Measurements from ENCODE around the gene INTS3.
"Not testable (repeated sequence)": the region's sequence is repeated elsewhere in the genome, so short reads cannot be mapped to it uniquely, and the experiment has no call there.

INTS3 gene

DNA sequence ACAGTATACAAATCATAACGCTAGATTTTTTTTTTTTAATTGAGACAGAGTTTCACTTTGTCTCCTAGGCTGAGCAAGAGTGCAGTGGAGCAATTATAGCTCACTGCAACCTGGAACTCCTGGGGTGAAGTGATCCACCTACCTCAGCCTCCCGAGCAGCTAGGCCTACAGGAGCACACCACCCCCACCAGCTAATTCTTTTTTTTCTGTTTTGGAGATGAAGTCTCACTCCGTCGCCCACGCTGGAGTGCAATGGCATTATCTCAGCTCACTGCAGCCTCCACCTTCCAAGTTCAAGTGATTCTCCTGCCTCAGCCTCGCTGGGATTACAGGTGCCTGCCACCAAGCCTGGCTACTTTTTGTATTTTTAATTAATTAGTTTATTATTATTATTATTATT, 28.1 kb upstream of the INTS3 start:
- no peak for DNase-seq

DNA sequence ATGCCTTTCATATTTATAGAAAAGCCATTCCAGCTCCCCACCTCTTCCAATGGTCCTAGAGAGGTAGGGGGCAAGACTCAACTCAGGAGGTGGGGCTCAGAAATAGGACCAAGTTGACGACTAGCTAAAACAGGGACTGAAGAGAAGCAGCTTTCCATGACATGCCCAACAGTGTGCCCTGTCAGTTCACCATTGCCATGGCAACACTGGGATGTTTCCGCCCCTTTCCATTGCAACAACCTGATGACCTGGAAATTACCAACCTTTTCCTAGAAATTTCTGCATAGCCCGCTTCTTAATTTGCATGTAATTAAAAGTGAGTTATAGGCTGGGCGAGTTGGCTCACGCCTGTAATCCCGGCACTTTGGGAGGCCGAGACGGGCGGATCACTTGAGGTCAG, 22.4 kb upstream of the INTS3 start:
- DNase-seq, result no peak

DNA sequence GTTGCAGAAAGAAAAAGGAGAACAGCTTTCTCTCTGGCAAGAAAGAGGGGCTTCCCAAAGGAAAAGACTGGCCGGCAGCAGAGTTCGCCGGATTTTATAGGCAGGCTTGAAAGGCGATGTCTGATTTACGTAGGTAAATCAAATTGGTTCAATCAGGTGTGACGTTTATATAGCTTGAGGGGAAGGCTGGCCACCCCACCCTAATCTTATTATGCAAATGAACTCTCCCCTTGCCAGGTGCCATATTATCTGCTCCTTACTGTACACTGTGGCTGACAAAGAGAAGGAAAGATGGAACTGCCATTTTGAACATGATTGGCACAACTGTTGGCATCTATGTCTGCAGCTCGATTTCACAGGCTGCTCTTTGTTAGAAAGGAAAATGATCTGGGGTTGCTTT, 16.8 kb upstream of the INTS3 start:
- no peak for DNase-seq

- DNase-seq, result not testable (repeated sequence)
Observed at GRCh38 chr1:153716211-153716610, 11.6 kb upstream of the INTS3 start.

DNA sequence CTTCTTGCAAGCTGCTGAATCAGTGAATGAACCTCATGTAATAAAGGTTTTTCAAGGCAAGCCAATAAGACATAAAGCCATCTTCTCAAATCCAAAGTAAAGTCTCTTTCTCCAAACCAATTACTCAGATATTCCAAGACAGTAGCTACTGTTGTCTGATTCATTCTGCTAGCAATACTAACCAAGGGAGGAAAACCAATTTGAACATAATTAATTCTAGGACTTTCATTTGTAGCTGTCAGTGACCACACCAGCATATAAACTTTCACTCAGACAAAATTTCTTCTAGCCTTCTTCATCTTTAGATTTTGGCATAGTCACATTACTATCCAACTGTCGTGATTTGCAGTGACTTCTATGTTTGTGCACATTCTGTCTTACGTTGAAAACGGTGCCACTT, 10.5 kb upstream of the INTS3 start:
- no peak for DNase-seq

- DNase-seq, result no peak
Observed at GRCh38 chr1:153723687-153724086, 4.2 kb upstream of the INTS3 start.

DNA sequence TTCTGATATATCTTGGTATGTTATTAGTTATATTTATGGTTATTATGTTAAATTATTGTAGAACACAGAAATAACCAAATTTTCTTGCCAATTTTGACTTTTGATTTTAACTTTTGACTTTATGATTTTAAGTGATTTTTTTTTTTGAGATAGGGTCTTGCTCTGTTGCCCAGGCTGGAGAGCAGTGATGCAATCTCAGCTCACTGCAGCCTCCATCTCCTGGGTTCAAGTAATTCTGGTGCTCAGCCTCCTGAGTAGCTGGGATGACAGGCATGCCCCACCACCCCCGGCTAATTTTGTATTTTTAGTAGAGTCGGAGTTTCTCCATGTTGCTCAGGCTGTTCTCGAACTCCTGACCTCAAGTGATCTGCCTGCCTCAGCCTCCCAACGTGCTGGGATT, 3.2 kb upstream of the INTS3 start:
- DNase-seq, result not testable (repeated sequence)

DNA sequence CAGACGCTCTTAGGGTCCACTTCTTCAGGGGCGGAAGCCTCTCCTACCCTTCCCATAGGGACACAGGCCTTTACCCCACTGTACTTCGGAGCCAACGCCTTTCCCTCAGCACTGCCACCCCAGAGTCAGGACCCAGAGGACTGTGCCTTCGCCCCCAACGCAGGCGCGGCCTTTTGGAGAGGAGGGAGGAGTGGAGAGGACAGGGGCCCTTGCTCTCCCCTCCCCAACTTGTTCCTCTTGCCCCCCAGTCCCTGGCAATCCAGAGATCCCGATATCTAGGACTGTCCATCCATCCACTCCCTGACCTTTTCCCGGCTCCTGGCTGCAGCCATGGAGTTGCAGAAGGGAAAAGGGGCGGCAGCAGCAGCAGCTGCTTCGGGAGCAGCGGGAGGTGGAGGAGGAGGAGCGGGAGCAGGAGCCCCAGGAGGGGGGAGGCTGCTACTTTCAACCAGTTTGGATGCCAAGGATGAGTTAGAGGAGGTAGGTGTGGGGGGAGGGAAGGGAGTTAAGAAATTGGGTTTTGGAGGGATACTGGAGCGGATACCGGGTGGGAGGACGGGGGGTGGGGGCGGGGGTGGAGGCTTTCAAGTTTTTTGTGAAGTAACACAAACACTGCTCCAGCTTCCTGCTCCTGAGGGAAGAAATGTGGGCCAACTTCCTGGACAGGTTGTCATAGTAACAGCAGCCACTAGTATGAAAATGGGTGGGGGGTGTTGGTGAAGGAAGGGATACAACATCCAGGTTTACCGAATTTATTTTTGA, 636 bp downstream of the INTS3 start:
- DNase-seq, result peak; percentile 23

- DNase-seq, result no peak
Observed at GRCh38 chr1:153730468-153730988, 2.7 kb downstream of the INTS3 start.

DNA sequence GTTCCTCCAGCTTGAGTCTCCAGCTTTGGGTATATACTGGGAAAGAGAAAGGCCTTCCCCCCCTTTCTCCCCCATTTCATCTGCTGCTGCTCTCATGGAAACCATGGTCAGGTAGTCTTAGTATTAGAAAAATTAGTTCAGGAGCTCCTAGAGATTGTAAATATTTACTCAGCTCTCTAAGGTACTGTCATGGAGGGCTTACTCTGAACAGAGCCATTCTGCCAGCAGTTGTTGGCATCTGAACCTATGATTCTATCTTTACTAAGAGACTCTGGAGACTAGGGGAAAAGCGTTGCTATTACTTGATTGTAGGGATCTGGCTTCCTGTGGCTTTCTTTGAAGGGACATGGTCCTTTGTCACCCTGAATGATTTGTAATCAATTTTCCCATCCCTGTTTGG, 6.1 kb downstream of the INTS3 start:
- peak; percentile 7 for DNase-seq

DNA sequence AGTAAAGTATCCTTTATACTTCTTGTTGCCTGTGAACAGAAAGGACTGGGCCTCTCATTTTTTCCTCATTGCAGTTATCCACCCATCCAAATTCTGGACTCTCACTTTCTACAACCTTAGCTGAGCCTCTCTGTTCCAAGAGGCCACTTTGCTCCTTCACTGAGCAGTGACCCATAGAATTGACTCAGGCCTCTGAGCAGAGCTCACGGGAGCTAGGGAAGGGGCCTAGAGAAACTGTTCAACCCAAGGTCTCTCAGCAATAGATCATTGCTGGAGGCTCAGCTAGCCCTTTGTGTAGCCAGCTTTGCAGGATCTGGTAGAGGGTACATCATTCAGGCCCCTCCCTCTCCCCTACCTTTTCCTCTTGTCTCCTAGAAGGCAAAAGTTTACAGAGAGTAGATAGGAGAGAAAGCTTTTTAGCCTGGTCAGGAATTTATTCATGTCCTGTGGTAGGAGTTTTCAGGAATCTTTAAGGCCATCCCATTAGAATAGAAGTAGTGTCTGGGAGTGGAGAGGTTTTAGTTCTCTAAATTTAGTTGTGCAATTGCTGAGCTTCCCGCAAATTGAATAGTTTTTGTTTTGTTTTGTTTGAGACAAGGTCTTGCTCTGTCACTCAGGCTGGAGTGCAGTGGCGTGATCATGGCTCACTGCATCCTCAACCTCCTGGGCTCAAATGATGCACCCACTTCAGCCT, 6.7 kb downstream of the INTS3 start:
- DNase-seq, result no peak

GRCh38 chr1:153735090-153735420, 7.2 kb downstream of the INTS3 start:
- no peak for DNase-seq

DNA sequence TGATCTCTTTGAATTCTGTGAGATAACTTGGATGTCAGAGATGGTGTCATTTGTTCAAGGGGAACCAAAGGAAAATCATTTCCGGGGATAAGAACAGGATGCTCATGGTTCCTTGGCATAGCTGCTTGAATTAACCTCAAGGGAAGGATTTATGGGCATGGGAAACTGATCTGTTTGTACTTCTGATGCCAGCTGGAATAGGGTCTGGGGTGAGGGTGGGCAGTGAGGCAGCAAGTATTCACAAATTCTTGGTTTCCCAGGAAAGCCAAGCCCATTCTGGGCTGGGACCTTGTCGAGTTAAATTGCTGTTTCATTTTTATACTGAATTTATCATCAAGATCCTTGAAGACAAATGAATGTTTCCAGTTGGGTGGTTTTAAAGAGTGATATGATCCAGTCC, 14.1 kb downstream of the INTS3 start:
- no peak for DNase-seq

DNA sequence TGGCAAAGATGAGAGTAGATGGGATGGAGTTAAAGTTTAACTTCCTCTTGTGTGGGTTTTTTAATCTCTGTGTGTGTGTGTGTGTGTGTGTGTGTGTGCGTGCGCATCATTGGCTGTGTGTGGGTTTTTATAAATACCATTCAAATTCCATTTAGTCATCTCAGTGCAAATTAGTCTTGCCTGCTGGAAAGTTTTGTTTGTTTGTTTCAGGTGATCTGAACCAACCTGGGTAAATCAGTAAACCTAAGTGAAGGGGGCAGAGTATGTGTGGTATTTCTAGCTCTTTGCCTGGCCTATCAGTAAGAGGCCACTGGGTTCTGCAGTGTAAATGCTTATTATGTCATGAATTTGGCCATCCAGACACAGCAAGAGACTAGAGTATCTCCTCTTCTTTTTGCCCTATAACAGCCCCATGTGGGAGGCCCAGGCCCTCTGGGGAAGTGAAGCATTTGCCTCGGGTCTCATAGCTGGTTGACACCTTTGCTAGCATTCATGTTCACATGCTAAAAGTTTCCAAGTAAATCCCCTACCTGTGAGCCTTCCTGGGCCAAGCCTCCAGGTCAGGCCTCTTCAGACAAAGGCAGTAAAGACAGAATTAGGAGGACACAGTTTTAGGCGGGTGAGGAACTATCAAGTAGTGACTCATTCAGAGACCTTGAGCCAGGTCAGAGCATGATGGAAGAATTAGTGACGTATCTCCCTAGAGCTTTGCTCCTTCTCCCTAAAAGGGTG, 14.7 kb downstream of the INTS3 start:
- DNase-seq, result no peak

- no peak for DNase-seq
Observed at GRCh38 chr1:153745417-153745816, 17.6 kb downstream of the INTS3 start.

GRCh38 chr1:153746174-153746573, 18.3 kb downstream of the INTS3 start:
- no peak for DNase-seq

DNA sequence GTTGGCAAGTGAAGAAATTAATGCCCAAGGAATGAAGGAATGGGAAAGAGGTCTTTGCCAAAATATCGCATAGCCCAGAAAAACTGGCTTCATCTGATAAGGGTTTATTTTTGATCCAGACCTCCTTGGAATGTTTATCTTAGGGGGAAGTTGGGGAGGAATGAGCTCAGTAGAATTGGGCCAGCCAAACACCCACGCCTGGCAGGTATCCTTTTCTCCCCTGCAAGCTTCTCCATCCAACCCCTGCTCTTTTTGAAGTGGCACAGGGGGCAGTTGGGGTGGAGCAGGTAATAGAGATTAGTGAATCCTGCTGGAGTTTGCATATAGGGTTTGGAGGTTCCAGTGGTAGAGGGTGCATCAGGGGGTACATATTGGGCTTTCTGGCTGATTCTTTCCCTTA, 21.1 kb downstream of the INTS3 start:
- DNase-seq, result no peak

- DNase-seq, result peak; percentile 66
Observed at GRCh38 chr1:153749408-153750005, 21.7 kb downstream of the INTS3 start.

DNA sequence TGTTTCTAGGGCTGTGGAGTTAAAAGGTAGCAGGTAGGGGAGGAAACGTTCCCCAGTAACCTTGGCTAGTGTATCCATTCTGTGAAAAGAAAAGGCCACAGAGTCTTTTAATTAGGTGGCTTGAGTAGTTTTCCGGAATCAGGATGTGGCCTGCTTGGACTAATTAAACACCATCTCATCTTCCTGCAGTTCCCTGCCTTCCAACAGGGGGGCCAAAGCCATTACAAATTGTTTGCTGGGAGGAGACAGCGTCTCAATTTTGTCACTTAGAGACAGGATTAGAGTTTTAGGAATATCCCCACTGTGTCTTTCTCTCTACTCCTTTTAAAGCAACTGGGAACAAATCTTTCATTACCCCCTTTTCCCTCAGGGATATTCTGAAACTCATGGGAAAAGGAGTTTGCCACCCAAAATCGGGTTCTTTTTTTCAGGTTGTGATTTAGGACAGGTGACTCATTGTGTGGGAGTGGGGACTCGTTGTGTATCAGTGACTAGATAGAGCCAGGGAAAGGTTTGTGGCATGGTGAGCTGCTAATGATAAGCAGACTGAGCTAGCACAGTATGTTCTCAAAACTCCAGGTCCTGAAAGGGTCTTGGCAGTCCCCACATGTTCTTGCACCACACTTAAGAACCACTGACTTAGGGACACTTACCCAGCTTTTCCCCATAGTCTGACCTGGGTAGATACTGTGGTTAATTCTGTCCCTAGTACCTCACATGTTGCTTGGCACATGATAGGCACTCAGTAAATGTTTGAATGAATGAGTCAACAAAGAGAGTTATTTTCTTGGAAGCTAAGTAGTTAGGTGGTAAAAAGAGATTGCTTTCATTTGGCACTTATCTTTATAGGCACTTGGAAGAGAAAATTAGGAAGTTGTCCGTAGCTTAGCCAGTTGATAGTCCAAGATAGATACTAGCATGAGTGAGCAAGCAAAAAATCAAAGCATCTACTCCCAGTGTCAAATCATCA, 22.5 kb downstream of the INTS3 start:
- no peak for DNase-seq

GRCh38 chr1:153752072-153752471, 24.2 kb downstream of the INTS3 start:
- DNase-seq, result no peak

DNA sequence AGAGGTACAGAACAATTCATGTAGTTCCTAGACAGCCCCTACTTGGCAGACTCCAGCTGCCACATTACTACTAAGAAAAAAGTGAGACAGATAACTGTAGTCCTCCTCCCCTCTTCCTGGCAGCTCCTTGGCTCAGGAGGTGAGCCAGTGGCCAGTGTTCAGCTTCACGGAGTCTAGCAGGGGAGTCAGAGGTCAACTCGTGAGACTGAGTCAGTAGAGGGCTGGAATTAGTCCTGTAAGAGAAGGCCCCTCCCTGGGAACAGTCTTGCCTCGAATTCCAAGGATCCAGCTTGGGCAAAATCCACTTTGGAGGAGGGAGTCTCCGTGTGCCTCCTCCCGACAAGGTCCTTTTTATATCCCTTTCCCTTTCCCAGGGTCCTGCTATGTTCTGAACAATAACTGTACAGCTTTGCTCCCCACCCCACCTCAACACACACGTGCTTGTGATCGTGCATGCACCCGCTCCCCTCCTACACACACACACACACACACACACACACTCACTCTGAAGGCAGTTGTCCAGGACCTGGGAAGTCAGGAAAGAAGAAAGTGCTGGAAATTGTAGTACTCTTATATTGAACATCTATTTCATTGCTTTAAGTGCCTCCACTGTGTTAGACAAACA, 24.8 kb downstream of the INTS3 start:
- no peak for DNase-seq

GRCh38 chr1:153754266-153754665, 26.4 kb downstream of the INTS3 start:
- DNase-seq, result no peak

Measured in SHP77 treated with DMSO at 0.1 percent for 48 hours (cell line).